Measurements from ENCODE around the gene CYB5D1. TPM values are rescaled to one million over a fixed set of nuclear protein-coding genes. Genes with fewer than 3 reads are reported as not detected.

Gene CYB5D1
- total RNA-seq, 1 donor, result 11.2 TPM

- no peak overlapping the region for H3K4me3 ChIP-seq (ENCODE audit: low read depth, low read length)
- no peak for DNase-seq (ENCODE audit: low read depth)
- no peak for TF ChIP-seq CTCF (IDR thresholded peaks at IDR 0.05; ENCODE audit: insufficient read depth, low read depth, low read length)
Observed at GRCh38 chr17:7846063-7846735, 11.6 kb upstream of the CYB5D1 start.

GRCh38 chr17:7846765-7847661 lies 10.8 kb upstream of the CYB5D1 start:
- no peak for TF ChIP-seq CTCF (IDR thresholded peaks at IDR 0.05; ENCODE audit: insufficient read depth, low read depth, low read length)
- no peak overlapping the region for H3K4me3 ChIP-seq (ENCODE audit: low read depth, low read length)
- no peak for DNase-seq (ENCODE audit: low read depth)

GRCh38 chr17:7848131-7848579 lies 9.6 kb upstream of the CYB5D1 start:
- H3K4me3 ChIP-seq (ENCODE audit: low read depth, low read length), result no peak overlapping the region
- no peak for TF ChIP-seq CTCF (IDR thresholded peaks at IDR 0.05; ENCODE audit: insufficient read depth, low read depth, low read length)
- DNase-seq (ENCODE audit: low read depth), result no peak

- no peak for DNase-seq (ENCODE audit: low read depth)
- no peak for TF ChIP-seq CTCF (IDR thresholded peaks at IDR 0.05; ENCODE audit: insufficient read depth, low read depth, low read length)
- no peak overlapping the region for H3K4me3 ChIP-seq (ENCODE audit: low read depth, low read length)
Observed at GRCh38 chr17:7848739-7849129, 9.1 kb upstream of the CYB5D1 start.

- no peak overlapping the region for H3K4me3 ChIP-seq (ENCODE audit: low read depth, low read length)
- no peak for DNase-seq (ENCODE audit: low read depth)
- TF ChIP-seq CTCF (IDR thresholded peaks at IDR 0.05; ENCODE audit: insufficient read depth, low read depth, low read length), result no peak
Observed at GRCh38 chr17:7849130-7849750, 8.6 kb upstream of the CYB5D1 start.

GRCh38 chr17:7849751-7850504 lies 7.9 kb upstream of the CYB5D1 start:
- TF ChIP-seq CTCF (IDR thresholded peaks at IDR 0.05; ENCODE audit: insufficient read depth, low read depth, low read length), result no peak

More at GRCh38 chr17:7849751-7850504, 7.9 kb upstream of the CYB5D1 start:
- DNase-seq (ENCODE audit: low read depth), result no peak
- H3K4me3 ChIP-seq (ENCODE audit: low read depth, low read length), result no peak overlapping the region
